DMS153 treated with DMSO at 0.1 percent for 48 hours (cell line): ENCODE measurements around the gene ADAM22.

ENCODE experiments used
- DNase-seq: peaks from one replicate; lab custom pipeline; 2025; ENCODE audit not compliant: unreplicated experiment; lab: John Stamatoyannopoulos, UW

The ADAM22 gene

DNA sequence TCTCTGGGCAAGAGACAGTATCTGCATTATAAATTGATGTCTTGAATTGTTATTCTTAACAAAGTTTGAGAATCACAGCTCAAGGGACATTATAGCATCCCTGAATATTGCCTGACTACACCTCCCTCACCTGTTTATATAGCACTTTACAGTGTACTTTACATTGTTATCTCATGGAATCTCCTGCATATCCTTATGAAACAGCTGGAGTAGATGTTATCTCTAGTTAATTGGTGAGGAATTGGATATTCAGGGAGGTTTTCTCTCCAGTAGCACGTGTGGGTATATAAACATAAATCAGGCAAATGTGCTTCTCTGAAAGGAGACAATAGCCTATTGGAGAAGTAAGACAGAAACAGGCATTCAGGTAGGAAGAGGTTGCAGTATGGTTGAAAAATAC, 168.6 kb downstream of the ADAM22 start:
- no peak for DNase-seq

DNA sequence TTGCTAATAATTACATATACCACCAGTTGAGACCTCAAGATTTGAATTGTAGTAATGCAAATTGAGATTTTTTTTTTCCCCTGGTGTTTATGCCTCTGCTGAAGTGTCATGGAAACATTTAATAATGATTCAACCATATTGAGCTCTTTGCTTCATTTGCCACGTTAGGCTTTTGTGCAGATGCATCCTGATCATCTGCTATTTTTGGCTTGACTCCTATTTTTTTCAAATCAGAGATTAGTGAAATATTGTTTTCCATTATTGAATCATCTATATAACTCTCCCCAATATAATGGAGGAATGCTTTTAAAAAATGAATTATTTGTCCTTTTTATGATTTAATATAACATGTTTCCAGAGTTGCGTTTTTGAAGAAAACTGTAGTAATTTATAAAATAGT, 170.7 kb downstream of the ADAM22 start:
- DNase-seq: no peak

DNA sequence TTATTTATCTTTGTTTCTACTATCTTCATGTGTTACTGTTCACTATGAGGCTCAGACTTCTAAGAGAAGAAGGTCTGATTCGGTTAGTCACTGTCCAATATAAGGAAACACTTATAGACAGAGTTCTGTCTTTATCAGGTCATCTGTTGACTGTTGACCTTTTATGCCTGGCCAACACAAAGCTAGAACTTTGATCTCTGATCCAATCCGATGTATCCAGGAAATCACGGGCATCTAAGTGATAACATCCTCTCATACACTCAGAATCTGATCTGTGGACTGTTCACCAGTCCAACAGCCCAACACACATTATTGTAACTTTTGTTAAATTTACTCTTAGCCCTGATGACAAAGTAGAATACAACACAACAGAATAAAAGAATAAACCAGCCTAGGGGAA, 171.2 kb downstream of the ADAM22 start:
- no peak for DNase-seq

DNA sequence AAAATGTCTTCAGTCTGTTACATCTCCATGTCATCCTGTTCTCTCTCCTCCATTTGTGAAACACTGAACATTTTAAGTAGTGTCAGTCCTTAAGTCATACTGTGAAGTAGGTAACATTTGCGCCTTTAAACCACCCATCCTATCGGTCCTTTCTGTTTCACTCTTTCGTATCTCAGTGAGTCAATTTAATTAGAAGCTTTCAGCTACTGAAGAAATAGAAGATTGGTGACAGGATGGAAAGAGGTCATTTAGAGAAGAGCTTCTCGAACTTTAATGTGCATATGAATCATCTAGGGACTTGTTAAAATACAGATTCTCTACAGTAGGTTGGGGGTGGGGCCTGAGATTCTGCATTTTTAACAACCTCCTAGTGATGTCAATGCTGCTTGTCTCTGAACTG, 172.4 kb downstream of the ADAM22 start:
- DNase-seq: no peak

DNA sequence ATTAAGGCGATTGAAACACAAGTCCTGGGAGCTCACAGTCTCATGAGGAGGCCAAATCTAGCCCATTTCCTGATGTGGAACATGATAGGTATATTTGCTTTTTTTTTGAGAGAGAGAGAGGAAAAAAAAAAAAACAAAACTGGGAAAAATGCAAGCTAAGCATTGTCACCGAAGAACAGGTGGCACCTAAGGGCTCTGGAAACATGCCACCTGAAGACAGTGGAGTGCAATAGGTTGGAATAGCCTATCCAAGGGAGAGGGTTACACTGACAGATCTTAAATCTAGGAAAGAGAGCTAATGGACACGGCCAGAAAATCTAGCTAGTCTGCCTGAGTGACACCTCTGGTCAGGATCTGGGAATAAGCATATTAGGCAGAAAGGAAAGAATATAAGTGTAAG, 175.6 kb downstream of the ADAM22 start:
- peak; percentile 8 for DNase-seq

DNA sequence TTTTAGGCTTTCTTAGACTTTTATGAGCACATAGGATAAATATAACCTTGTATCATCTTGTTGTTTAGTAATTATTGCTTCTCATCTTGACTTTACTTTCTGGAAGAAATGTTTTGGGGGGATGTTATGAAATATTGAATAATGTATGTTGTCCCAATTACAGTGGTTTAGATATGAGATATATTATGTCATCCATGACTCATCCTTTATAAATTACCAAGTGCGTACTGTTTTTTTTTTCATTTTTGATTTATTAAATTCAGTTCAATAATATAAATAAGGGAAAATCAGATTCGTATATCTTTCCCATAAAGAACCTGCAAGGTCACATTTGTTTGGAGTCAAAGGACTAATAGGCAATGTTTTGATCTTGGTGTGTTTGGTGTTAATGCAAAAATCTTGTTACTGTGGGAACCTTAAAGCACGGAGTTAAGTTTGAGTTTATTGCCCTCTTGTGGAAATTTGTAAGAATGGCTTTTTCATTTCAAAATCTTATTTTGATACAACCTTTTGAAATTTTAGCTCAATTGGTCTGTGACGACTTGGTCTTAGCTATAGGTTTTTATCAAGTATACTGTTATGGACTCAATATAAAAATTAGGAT, 177.2 kb downstream of the ADAM22 start:
- peak; percentile 35 for DNase-seq

DNA sequence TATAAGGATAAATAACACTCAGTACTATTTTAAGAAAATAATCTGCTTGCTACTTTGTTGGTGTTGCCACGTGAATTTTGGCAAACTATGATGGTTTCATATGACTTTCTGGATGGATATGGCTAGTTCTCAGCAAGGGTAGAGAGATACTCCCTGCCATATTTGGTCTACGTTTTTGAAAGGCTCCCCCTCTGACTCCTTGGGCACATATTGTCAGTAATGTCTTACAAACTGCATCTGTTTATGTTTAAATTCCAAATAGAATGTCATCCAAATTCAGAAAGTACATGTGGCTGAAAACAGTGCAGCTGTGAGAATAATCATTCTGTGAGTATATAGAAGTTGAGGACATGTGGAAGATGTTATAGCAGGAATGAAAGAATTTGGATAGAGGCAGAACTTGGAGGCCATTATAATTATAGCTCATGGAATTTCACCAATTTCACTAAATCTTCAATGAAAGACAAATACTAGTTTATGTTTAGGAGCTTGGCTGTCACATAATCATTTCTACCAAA, 178.0 kb downstream of the ADAM22 start:
- DNase-seq: no peak

DNA sequence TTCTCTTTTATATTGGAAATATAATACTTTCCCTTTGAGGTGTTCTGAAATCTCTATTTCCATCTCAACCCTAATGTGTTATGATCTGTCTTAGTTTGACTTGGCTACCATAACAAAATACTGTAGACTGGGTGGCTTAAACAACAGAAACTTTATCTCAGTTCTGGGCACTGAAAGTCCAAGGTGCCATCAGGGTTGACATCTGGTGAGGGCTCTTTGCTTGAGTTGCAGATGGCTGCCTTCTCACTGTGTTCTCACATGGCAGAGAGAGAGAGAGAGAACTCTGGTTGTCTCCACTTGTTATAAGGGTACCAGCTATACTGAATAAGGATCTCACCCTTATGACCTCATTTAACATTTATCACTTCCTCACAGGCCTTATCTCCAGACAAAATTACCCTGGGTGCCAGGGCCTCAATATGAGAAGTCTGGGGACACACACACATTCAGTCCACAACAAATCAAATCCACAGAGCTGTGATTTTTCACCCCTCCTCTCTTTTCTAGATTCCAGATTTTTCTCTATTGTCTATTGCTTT, 181.3 kb downstream of the ADAM22 start:
- no peak for DNase-seq

DNA sequence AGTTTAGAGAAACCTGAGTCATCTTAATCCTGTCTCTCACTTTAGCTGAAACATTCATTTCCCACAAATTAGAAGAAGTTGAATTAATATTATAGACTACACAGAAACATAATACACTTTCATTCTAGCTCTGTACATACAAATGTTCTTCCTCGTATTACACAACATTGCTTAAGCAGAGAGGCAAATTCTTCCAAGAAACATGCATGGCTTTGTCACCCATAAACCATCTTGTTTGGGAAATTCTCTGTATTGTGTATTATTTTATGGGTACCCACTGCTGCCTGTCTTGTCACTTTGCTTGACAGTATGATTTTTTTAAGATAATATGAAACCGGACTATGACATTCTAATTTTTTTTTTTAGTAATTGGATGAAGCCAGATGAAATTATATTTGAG, 181.8 kb downstream of the ADAM22 start:
- DNase-seq: no peak

DNA sequence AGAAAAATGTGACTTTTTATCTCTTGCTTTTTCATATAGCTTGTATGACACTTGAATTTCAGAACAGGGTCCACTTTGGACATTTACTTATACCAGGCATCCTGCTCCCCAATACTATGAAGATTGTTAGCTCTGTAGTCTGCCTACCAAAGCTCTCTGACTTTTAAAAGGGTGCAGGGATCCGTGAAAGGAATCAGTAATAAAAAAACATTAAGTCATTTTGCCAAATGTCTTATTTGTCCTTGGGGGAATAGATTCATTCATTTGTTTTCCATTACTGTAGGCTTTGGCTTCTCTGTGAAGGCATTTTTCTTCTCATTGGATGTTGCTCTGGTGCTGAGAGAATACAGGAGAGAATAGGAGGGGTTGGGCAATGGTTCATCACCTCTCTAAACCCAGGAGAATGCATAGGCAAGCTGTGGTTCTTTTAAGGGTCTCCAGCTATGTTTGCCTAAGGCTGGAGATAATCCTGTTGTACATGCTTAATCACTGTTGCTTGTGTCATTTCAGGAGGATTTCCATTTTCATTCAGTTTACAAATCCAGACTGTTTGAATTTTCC, 182.3 kb downstream of the ADAM22 start:
- DNase-seq: no peak

DNA sequence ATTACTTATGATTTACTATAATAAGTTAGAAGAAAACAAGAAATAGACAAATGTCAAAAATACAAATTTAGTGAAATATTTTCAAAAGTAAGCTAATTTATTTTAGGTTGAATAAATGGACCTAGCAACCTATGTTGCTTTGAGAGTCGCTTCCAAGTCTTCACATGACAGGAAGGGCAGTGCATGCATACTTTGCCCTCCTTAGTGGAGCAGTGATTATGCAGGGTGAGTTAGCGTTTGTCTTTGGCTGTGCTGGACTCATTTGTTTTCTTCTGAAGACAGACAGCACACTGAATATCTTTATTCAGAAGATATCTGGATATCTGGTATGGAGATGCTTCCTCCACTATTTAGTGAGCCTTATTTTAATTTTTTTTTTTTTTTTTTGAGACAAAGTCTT, 183.3 kb downstream of the ADAM22 start:
- no peak for DNase-seq

DNA sequence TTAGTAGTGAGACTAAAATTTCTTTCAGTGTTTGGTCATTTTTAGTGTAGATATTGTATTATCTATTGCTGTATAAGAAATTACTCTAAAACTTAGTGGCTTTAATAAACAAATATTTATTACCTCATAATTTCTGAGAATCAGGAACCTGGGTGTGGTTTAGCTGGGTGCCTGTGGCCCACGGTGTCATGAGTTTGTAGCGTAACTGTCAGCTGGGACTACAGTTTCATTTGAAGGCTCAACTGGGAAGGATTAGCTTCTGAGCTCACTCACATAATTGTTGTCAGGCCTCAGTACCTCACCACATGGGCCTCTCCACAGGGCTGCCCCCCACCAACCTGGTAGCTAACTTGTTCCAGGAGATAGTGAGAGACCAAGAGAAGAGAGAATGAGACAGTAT, 187.3 kb downstream of the ADAM22 start:
- DNase-seq: no peak

DNA sequence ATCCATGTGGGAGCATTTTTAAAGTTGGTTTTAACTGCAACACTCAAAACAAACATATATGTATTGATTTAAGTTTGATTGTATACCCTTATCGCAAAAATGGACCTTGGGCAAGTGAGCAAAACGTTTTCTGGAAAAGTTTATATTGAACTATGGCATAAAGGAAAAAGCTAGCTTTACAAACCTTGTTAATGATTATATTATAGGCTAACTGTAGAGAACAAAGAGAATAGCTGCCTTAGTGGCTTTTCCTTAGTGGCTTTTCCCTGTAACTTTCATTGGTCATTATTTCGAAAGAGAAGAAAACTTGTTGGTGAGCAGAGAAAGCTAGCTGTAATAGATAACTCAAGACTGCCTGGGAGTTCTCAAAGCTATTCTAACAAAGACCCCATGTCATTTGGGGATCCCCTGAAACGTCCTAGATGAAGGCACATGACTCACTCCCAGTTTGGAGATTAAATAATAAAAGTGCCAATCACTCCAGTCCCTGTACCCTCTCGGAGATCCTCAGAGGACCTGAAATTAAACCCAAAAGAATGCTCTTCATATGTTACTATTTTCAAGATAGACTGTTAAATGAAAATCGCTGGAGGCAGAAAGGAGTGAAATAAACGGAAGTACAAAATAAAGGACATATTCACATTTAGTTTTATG, 193.7 kb downstream of the ADAM22 start:
- DNase-seq: no peak

DNA sequence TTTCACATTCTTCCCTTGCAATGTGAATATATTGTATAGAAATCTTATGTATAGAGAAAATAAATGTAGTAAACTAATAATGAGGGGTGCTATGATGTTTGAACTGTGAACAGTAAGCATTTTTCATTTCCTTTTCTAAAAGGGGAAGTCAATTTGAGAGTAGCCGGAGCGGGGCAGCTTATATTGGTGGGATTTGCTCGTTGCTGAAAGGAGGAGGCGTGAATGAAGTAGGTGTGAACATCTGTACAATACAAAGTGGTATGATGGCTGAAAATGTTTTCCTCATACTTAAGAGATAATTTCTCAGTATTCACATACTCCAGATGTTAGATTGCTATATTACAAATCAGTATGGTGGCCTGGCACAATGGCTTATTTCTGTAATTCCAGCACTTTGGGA, 198.7 kb downstream of the ADAM22 start:
- DNase-seq: no peak

DNA sequence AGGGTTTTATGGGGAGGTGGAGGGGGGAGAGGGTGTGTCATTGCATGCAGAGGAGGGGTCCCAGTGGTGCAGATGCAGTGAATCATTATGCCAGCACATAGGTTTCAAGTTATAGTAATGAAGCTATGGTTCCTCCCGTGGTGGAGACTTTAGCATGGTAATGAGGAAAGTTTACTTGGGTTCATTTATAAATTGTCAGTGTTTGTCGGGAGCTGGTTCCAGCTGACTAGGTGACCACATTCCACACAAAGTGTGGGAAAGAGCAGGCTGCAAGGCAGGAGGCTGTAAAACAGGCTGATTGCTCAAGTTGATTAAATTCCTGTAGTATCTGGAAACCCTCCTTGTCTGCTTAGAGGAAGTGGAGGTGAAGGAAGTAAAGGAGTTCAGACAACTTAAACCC, 206.9 kb downstream of the ADAM22 start:
- no peak for DNase-seq

DNA sequence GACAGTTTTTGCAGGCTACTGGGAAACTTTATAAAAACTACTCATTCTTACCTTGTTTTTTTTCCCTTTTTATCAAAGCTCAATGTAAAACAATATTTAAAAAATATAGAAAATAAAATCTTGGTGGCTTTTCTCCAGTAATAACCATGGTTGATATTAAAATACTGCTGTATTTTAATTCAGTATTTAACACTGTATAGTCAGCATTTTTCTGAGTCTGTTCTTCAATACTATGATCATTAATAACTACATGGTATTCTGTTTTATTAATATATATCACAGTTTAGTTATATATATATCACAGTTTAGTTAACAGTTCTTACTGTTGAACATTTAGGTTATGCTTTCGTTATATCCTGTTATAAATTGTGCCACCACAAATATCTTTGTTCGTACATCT, 207.4 kb downstream of the ADAM22 start:
- no peak for DNase-seq

DNA sequence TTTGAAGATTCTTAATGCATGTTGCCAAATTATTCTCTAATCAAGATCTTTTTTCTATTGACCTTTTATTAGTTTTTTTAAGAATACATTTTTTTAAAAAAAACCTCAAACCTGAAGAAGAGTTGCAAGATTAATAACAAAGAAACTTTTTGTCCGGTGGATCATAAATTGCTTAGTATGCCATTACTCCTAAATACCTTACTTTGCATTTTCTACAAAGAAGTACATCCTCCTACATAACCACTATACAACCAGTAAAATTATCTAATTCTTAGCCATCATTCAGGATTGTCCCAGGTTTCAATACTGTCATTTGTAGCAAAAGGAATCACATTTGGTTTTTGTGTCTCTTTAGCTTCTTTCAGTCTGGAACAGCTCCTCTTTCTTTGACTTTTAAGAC, 207.9 kb downstream of the ADAM22 start:
- DNase-seq: no peak

DNA sequence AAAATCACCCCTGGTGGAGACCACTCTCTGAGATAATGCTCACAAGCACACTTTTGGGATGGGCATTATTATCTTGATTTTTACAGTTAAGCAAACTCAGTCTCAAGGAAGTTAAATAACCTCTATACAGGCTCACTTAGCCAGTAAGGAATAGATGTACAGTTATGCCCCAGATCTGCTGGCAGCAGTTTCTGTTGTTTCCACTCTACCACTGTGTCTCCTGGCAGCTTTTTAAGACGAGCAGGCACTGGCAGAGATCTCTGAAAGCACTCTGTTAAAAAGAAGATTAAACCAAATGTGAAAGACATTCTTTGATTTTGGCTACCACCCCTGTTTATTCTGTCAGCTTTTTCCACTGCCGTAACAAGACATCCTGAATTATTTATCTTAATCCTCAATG, 212.6 kb downstream of the ADAM22 start:
- no peak for DNase-seq

DNA sequence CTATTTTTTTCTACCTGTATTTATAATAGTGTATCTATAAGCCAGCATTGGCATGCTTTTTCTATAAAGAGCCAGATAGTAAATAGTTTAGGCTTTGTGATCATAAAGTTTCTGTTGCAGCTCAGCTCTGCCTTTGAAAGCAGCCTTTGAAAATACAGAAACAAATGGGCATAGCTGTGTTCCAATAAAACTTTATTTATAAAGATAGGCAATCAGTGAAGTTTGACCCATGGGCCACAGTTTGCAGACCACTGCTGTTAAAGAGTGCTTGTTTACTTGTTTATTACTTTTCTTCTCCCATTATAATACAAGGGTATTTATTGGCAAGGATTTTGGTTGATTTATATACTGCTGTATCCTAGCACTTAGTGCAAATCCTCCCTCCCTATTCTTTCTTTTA, 213.3 kb downstream of the ADAM22 start:
- no peak for DNase-seq

DNA sequence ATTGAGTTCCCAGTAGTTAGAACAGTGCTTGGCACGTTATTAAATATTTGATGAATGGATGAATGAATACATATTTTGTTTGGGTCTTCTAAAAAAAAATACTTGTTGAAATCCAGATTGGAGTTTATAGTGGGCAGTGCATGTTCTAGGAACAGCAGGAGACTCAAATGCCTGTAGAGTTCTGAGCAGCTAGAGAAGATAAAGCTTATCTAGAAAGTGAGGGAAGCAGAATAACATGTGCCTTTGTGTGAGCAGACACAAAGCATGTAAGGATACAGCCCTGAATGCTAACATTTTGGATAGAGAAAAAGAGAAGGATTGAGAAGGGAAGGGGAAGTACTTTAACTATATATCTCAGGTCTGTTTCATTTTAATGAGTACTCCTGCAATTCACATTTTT, 213.9 kb downstream of the ADAM22 start:
- DNase-seq: no peak

DNA sequence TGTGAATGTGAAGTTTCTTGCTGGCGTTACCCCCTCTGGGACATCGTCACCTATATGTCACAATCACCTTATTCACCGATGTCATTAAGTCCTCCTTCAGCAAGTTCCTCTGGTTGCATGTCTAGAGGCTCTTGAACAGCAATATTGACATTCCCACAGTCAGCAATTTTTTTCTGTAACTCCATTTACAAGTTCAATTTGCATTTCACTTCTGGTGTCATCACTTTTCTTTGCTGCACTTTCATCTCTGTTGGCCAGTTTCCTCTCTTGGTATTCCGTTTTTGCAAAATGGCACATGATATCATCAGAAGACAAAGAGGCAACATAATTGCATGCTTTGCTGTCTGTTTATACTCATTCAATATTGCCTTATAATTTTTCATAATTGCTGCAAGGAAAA, 216.0 kb downstream of the ADAM22 start:
- no peak for DNase-seq

DNA sequence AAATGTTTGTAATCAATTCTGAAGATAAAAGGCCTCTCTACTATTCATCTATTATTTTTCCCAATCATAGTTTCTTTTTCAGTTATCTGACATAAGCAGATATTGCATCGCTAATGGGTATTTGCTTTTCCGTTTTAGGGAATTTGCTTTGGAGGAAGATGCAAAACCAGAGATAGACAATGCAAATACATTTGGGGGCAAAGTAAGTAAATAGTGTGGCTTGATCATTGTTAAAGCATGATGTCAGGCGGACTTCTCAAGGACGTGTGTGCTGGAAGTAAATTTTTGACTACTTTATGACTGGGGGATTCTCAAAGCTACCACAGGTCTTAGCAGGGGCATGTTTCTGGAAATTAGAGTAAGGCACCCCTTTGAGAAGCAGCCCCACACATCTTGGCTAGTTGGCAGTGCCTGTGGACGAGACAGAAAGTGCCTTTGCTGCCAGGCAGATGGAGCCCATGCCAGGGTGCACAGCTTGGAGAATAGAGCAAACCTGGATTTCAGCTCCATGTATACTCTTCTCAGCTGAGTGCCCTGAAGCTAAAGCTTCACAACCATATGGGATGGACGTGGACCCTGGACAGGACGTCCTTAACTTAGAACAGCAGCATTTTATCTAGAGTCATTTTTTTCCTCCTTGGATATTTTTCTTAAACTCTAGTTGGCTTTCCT, 217.2 kb downstream of the ADAM22 start:
- DNase-seq: no peak
